ENCODE measurements around the gene PRPH. TPM values are rescaled to one million over a fixed set of nuclear protein-coding genes. Genes with fewer than 3 reads are reported as not detected.

PRPH gene
- total and polyA plus RNA-seq, 2 of the 8 experiments (the other 6 are each of a cell fraction or from before 2014, with no cell fraction given): 0.79 to 1.4 TPM

GRCh38 chr12:49279706-49280159 lies 15.2 kb upstream of the PRPH start:
- Histone ChIP-seq H2AFZ (ENCODE audit: low read length) (peak overlapping the region; percentile 24; the same call in 1 of the 2 replicates), H3K27me3 (replicated peaks in 1 of 4; ENCODE audit: control insufficient read depth in 3 of 4, extremely low read depth in 1 of 4, insufficient read depth in 3 of 4, low read length in 3 of 4) (no peaks in the 10 kb centered on the region), H4K5ac (ENCODE audit: insufficient read length, low read depth, low read length) (no peak overlapping the region), H3K18ac (ENCODE audit: extremely low read depth, low read length) (no peak overlapping the region), H4K20me1 (replicated peaks in 1 of 2; ENCODE audit: control insufficient read depth in 1 of 2, insufficient read depth in 2 of 2, low read length in 2 of 2) (peaks cover 0 to 3% of the 10 kb centered on the region in 2 experiments), H3K4ac (replicated peaks; ENCODE audit: insufficient read length, low read depth, low read length) (no peak overlapping the region), H3K9me3 (ENCODE audit: insufficient read depth in 2 of 2, low read depth in 1 of 2, low read length in 1 of 2) (no peaks in the 10 kb centered on the region), H2AK5ac (ENCODE audit: low read depth, low read length) (no peak overlapping the region), H3K4me3 (ENCODE audit: extremely low read depth in 1 of 4, insufficient read depth in 2 of 4, low read depth in 3 of 4, low read length in 4 of 4) (no peak overlapping the region), H3K79me1 (ENCODE audit: low read depth, low read length) (no peaks in the 10 kb centered on the region), H3K27ac (ENCODE audit: low read depth, low read length) (no peak overlapping the region), H4K8ac (ENCODE audit: extremely low read depth, insufficient read depth, low read length) (no peak overlapping the region), H3K36me3 (ENCODE audit: control insufficient read depth in 2 of 4, insufficient read depth in 4 of 4, low read length in 3 of 4) (no peaks in the 10 kb centered on the region), H2BK15ac (ENCODE audit: low read length) (no peak overlapping the region), H3K79me2 (ENCODE audit: control insufficient read depth in 1 of 2, insufficient read depth in 2 of 2, low read length in 2 of 2) (no peaks in the 10 kb centered on the region), H3K14ac (ENCODE audit: insufficient read length) (no peak overlapping the region), H3K23ac (ENCODE audit: insufficient read length) (no peak overlapping the region), H3K4me2 (ENCODE audit: insufficient read depth in 1 of 2, low read depth in 2 of 2, low read length in 2 of 2) (peak overlapping the region; percentile 4 to 34; a peak in 3 of 4 replicates), H2BK12ac (ENCODE audit: low read depth, low read length) (no peak overlapping the region; the same call in 1 of the 2 replicates), H3K56ac (replicated peaks; ENCODE audit: insufficient read length, low read depth, low read length) (no peak overlapping the region), H3K23me2 (ENCODE audit: low read depth, low read length) (no peaks in the 10 kb centered on the region; the same call in 1 of the 2 replicates), H3K4me1 (replicated peaks in 1 of 4; ENCODE audit: control insufficient read depth in 3 of 4, insufficient read depth in 4 of 4, low read length in 3 of 4) (peaks cover 0 to 7% (median 5%) of the 10 kb centered on the region in 4 experiments; a peak in 3 of 7 replicates), H2BK20ac (ENCODE audit: low read length) (peak overlapping the region; percentile 4; the same call in 1 of the 2 replicates), H2BK5ac (ENCODE audit: low read depth, low read length) (0 out of 2 replicates have a peak overlapping the region, but pooled peaks have one; percentile 4), H2BK120ac (replicated peaks; ENCODE audit: low read depth, low read length) (no peak overlapping the region), H3K9ac (replicated peaks in 1 of 4; ENCODE audit: extremely low read depth in 1 of 4, low read depth in 3 of 4, low read length in 3 of 4) (0 out of 7 replicates have a peak overlapping the region, but pooled peaks of 1 of the 4 experiments have one; percentile 2), H4K91ac (replicated peaks; ENCODE audit: insufficient read length, low read length) (no peak overlapping the region)
- no peak for FAIRE-seq
- DNase-seq (ENCODE audit: low read depth in 1 of 2, low spot score in 2 of 2): no peak
- ChIA-PET POLR2A (ENCODE audit: partially characterized antibody) (interaction anchor here (1.2 to 6.7 kb wide), 5 partner anchors 9 to 258 kb away, joined by 3 to 111 read pairs (median 4); partner anchors contain the start of genes TUBA1A and TUBA1C), CTCF (ENCODE audit: partially characterized antibody) (interaction anchor here (0.6 to 17.0 kb wide), 8 partner anchors 9 to 191 kb away, joined by 3 to 172 read pairs (median 4); partner anchors contain the start of gene PRPH)
- 54% methylated on average over 7 of the region's 7 CpGs; no CpG with 5 or more reads in 1 of the 2 experiments for WGBS, 2 experiments (ENCODE audit: extremely low coverage in 1 of 2, insufficient coverage in 1 of 2, insufficient read length in 1 of 2, insufficient replicate concordance in 2 of 2, low coverage in 1 of 2, low lambda C conversion rate in 2 of 2, missing lambda C conversion rate in 1 of 2)
- TF ChIP-seq JUN (IDR thresholded peaks at IDR 0.05; ENCODE audit: low read depth, low read length) (peak; percentile 34; the same call in 1 of the 2 replicates), ATF2 (IDR thresholded peaks at IDR 0.05; ENCODE audit: low read length) (peak; percentile 85; the same call in 1 of the 2 replicates), TEAD4 (IDR thresholded peaks at IDR 0.05; ENCODE audit: low read depth, low read length) (no peak), CEBPB (IDR thresholded peaks at IDR 0.05; ENCODE audit: low read depth, low read length) (peak; percentile 53; the same call in 1 of the 2 replicates)
- TF ChIP-seq, protein P1, sequence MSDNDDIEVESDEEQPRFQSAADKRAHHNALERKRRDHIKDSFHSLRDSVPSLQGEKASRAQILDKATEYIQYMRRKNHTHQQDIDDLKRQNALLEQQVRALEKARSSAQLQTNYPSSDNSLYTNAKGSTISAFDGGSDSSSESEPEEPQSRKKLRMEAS (IDR thresholded peaks at IDR 0.05): peak; percentile 45; the same call in 1 of the 2 replicates
- TF ChIP-seq, protein P2, sequence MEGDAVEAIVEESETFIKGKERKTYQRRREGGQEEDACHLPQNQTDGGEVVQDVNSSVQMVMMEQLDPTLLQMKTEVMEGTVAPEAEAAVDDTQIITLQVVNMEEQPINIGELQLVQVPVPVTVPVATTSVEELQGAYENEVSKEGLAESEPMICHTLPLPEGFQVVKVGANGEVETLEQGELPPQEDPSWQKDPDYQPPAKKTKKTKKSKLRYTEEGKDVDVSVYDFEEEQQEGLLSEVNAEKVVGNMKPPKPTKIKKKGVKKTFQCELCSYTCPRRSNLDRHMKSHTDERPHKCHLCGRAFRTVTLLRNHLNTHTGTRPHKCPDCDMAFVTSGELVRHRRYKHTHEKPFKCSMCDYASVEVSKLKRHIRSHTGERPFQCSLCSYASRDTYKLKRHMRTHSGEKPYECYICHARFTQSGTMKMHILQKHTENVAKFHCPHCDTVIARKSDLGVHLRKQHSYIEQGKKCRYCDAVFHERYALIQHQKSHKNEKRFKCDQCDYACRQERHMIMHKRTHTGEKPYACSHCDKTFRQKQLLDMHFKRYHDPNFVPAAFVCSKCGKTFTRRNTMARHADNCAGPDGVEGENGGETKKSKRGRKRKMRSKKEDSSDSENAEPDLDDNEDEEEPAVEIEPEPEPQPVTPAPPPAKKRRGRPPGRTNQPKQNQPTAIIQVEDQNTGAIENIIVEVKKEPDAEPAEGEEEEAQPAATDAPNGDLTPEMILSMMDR (IDR thresholded peaks at IDR 0.05; ENCODE audit: control extremely low read depth in 1 of 3, insufficient read depth in 1 of 3, low read depth in 1 of 3, low read length in 3 of 3): no peak
- TF ChIP-seq, protein P3, sequence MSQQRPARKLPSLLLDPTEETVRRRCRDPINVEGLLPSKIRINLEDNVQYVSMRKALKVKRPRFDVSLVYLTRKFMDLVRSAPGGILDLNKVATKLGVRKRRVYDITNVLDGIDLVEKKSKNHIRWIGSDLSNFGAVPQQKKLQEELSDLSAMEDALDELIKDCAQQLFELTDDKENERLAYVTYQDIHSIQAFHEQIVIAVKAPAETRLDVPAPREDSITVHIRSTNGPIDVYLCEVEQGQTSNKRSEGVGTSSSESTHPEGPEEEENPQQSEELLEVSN (IDR thresholded peaks at IDR 0.05): peak; percentile 22; the same call in 1 of the 2 replicates

Data from H1 (cell line).